Activated CD4-positive, alpha-beta T cell treated with anti-CD3 and anti-CD28 coated beads for 4 hours (primary cell): ENCODE measurements around the gene IL3RA.
"Not testable (repeated sequence)": the region's sequence is repeated elsewhere in the genome, so short reads cannot be mapped to it uniquely, and the experiment has no call there.

Experiments used
- DNase-seq, 2 donors: peaks; one replicate each; pipeline ENCODE4 v3.0.0-alpha.2; 2020

The IL3RA gene

DNA sequence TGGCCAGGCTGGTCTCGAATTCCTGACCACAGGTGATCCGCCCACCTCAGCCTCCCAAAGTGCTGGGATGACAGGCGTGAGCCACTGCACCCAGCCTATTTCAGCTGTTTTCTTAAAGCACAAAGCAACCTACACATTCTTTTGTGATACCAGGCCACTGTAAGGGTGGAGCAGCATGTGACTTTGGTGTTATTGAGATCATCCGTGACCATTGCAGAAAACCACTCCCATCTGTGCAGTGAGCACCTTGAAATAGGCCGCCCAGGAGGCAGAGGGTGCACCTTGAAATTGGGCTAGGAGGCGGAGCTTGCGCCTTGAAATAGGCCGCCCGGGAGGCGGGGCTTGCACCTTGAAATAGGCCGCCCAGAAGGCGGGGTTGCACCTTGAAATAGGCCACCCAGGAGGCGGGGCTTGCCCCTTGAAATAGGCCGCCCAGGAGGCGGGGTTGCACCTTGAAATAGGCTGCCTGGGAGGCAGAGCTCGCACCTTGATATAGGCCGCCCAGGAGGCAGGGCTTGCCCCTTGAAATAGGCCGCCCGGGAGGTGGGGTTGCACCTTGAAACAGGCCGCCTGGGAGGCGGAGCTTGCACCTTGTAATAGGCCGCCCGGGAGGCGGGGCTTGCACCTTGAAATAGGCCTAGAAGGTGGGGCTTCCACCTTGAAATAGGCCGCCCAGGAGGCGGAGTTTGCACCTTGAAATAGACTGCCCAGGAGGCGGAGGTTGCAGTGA is 64.3 kb downstream of the IL3RA start:
- DNase-seq = no peak

DNA sequence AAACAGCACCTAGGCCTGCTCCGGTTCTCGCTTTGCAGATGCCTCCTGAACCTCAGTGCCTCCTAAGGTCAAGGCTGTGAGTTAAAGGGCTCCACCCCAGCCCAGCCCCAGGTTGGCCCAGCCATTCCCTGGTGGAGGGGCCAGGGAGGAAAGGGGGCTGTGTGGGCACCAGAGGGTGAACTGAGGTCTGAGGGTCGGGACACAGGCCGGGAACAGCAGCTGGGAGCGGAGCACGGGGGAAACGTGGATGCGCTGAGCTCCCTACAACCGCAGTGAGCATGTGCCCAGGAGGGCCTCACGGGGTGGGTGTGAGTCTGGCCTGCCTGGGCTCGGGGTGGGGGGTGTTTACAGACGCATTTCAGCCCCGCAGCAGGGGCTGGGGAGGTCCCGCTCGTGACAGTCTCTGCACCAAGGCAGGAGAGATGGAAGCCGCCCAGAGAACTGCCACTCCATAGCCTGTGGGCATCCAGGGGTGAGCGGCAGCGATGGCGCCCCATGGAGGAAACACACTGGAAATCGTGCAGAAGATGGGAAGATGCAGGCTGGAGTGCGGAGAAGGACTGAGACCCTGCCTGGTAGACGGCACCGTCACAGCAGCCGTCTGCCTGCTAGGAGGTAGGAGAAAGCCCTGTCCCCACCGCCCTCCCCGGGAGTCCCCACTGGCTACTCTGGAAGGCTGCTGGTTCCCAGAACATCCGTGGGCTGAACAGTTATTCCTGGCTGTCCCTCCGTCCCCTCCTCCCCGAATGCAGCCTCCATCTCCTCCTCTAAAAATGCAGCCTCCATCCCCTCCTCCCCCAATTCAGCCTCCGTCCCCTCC is 65.2 kb downstream of the IL3RA start:
- no peak for DNase-seq

DNA sequence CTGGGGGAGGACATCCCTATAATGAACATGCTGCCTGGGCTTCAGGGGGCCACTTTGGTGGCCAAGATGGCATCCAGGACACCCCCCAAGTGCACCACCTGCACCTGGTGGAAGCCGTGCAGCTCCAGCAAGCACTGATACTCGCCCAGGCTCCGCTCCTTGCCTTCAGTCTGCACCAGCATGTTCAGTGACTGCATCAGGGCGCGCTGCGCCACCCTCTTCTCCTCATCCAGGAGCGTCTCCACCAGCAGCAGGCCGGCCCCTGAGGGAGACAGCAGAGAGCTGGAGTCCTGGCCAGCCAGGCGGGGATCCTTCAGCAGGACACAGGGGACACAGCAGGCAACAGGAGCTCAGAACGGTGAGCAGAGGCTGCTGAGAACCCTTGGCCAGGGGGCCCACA is 66.6 kb downstream of the IL3RA start:
- no peak for DNase-seq

DNA sequence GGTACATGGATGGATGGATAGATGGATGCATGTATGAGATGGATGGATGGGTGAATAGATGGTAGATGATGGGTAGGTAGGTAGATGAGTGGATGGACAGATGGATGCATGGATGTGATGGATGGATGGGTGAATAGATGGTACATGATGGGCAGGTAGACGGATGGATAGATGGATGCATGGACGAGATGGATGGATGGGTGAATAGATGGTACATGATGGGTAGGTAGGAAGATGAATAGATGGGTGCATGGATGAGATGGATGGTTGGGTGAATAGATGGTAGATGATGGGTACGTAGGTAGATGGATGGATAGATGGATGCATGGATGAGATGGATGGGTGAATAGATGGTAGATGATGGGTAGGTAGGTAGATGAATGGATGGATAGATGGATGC is 67.3 kb downstream of the IL3RA start:
- not testable (repeated sequence) for DNase-seq

DNA sequence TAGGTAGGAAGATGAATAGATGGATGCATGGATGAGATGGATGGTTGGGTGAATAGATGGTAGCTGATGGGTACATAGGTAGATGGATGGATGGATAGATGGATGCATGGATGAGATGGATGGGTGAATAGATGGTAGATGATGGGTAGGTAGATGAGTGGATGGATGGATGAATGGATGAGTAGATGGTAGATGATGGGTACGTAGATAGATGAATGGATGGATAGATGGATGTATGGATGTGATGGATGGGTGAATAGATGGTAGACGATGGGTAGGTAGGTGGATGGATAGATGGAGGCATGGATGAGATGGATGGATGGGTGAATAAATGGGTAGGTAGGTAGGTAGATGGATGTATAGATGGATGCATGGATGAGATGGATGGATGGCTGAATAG is 69.2 kb downstream of the IL3RA start:
- DNase-seq = not testable (repeated sequence)

DNA sequence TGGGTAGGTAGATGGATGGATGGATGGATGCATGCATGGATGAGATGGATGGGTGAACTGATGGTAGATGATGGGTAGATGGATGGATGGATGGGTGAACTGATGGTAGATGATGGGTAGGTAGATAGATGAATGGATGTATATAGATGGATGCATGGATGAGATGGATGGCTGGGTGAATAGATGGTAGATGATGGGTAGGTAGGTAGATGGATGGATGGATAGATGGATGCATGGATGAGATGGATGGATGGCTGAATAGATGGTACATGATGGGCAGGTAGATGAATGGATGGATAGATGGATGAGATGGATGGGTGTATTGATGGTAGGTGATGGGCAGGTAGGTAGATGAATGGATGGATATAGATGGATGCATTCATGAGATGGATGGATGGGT is 70.5 kb downstream of the IL3RA start:
- no peak for DNase-seq

DNA sequence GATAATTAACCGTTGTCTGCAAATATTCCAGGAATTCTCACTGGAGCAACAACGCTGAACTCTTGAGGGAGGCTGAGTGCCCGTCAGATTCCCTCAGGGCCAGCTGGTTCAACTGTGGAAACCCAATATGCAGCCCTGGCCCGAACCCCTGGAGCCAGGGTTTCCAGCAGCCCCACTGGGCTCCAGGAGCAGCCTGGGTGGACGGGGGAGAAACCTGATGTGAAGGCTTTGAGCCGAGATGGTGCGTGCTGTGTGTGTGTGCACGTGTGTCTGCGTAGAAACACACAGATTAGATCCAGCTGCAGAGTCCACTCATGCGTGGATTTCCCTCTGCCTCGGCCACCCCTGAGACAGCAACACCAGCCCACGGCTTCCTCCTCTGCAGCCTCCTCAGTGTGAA is 74.7 kb downstream of the IL3RA start:
- DNase-seq = no peak

DNA sequence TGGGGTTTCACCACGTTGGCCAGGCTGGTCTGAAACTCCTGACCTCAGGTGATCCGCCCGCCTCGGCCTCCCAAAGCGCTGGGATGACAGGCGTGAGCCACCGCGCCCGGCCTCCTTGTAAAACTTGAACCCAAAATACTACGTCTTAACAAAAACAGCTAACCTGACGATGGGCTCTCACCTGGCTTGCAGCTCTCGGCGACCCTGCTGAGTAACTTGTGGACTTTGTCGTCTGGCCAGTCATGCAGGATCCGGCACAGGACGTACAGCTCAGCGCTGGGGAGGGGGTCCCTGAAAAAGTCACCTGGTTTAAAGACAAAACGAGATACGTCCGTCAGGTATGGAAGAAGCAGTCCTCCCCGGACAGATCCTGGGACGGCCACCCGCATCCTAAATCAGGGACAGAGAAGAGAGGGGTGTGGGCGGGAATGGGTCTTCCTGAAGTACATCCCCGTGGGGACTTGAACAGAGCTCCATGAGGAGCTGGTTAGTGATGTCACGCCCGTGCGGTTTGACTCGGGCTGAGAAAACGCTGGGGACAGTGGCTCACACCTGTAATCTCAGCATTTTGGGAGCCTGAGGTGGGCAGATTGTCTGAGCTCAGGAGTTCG is 76.1 kb downstream of the IL3RA start:
- no peak for DNase-seq

DNA sequence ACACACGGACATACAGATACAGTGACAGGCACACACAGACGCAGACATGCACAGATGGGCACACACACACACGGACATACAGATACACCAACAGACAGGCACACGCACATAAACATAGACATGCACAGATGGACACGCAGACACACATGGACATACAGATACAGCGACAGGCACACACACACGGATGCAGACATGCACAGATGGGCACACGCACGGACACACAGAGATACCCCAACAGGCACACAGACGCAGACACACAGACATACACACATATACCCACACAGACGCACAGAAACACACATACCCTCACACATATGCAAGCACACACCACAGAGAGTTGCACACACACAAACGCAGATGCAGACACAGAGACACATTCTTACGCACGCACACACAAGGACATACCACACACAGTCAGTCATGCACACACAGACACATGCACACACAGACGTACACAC is 79.8 kb downstream of the IL3RA start:
- no peak for DNase-seq

DNA sequence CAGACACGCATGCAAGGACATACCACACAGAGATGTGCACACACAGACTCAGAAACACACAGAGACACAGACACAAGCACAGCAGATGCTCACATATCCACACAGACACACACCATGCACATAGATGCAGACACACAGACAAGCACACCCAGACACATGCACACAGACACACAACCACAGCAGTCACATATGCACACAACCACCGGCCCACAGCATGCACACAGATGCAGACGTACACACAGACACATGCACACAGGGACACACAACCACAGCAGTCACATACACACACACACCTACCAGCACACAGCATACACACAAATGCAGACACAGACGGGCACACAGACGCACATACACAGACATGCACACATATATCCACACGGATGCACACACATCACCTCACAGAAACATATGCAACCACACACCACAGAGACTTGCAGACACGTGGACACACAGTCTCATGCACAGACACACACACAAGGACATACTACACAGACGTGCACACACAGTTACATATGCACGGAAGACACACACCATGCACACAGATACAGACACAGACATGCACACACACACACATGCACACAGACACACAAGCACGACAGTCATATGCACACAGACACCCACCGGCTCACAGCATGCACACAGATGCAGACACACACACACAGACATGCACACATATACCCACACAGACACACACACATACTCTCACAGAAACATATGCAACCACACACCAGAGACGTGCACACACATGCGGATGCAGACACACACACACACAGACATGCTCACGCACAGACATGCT is 80.6 kb downstream of the IL3RA start:
- DNase-seq = no peak

DNA sequence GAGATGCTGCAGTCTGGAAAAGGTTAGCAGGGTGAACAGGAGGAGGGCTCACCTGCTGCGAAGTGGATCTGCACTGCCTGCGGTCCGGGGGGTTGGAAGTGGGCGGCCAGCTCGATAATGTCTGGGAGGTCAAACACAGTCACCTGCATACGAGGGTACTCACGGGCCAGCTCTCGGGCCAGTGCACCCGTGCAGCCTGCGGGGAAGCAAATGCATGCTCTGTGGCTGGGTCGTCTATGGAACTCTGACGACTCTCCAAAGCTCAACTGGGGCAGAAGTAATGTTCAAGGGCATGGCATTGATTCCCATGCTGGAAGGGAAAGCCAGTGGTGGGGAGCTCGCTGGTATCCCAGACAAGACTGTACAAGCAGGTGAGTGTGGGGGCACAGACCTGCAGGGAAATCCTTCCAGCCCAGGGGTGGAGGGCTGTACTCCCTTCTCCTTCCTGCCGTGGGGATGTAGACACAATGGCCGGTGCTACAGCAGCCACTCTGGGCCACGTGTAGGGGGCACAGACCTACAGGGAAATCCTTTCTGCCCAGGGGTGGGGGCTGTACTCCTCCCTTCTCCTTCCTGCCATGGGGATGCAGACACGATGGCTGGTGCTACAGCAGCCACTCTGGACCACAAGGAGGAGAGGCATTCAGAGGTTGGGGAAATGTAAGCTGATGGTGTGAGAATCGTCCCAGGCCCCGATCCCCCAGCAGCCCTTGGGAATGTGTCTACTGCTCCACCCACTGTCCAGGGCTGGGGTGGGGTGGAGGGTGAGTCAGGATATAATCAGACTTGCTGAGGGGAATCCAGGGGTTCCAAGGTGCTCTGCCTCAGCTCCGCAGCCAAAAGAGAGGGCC is 81.6 kb downstream of the IL3RA start:
- DNase-seq = no peak

DNA sequence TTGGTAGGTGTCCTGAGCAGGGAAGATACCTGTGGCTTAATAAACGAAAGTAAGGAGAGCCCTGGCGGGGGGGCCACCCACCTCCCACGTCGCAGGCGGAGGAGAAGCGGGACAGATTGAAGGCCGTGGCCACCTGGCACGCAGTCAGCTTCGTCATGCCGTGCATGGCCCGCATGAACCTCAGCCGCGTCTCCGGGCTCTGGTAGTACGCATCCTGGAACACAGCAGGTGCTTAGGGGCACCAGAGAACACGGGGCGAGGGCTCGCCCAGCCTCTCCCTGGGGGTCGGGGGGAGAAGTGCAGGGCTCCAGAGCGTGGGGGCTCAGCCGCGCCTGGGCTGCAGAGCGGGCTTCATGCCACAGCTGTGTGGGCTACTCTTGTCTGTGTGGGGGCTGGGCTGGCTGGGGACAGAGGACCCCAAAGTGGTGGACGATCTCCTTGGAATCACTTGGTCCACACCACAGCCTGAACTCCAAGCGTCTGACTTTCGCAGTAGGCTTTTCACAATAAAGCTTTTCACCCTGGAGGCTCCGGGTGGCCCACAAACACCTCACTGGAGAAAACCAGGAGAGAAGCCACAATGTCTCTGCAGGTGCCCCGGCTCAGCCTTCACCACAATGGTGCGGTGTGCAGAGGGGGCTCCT is 82.4 kb downstream of the IL3RA start:
- no peak for DNase-seq

DNA sequence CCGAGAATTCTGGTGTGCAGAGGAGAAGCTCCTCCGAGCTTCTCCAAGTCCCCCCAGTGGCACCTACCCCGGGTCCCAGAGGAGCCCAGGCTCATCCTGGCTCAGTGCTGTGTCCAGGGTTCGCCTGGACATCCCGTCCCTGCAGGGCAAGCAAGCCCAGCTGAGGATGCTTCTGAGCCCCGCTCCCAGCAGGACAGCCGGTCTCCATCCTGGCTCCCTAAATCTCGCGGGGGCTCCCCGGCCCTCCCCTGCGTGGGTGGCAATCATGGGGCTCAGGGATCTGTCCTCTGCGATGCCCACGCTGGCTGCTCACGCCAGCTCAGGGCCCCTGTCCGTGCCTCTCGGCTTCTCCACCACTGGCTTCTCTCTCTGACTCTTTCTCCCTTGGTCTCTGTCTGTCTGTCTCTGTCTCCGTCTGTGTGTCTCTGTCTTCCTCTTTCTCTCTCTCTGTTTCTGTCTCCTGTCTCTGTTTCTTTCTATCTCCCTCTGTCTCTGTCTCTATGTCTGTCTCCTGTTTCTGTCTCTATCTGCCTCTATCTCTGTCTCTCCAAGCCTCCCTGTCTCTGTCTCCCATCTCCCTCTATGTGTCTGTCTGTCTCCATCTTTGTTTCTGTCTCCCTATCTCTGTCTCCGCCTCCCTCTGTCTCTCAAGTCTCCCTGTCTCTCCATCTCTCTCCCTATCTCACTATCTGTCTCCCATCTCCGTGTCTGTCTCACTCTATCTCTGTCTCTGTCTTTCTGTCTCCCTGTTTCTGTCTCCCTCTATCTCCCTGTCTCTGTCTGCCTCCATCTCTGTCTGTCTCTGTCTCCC is 83.2 kb downstream of the IL3RA start:
- DNase-seq = no peak

DNA sequence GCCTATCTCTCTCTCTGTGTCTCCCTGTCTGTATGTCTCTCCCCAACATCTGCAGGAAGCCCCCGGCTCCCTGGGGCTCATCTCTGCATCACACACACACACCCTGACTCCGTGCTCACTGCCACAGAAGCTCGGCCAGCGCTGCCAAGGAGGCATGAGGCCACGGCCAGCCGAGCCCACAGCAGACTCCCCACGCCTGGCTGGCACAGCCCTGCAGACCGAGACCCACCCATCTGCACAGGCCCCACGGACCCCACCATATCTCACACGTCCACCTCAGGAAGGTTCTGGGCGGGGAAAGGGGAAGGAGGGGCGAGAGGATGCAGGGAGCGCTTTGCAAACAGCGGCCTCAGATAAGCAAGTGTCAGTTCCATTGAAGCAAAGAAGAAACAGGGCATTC is 83.8 kb downstream of the IL3RA start:
- no peak for DNase-seq

DNA sequence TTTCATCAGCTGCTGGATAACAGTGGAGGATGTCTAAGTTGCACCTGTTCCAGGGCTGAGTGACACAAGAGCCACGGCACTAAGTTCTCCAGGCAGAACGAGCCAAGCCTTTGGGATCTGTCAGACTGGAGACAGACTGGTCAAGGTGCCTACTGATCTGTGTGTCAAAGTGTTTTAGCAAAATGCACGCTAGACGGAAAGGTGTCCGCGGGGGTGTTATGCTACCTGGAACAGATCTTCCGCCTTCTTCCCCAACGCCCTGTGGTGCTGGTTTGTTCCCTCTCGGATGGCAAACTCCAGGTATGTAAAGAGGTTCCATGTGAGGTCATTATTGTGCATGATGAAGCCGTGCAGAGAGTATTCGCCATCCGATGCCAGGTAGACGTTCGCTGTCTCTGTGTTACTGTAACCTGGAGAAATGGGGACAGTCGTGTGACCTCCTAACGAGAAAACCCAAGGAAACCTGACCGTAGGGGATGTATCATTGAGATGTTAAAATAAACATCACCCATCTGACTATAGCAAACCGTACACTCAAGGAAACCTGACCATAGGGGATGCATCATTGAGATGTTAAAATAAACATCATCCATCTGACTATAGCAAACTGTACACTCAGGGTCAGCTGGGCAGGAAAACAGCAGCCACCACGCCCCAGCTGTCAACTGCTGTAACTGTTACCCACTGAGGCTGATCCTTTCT is 85.0 kb downstream of the IL3RA start:
- no peak for DNase-seq

DNA sequence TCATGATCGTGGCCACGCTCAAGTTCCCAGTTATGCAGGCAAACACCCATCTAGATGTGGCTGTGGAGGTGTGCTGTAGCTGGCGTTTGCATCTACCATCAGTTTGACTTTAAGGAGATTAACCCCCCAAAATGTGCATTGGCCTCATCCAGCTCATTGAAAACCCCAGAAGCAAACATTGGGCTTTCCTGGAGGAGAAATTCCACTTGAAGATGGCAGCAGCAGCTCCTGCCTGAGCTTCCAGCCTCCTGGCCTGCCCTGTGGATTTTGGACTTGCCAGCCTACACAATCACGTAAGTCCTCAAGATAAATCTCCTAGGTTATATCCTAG is 85.5 kb downstream of the IL3RA start:
- DNase-seq = no peak

DNA sequence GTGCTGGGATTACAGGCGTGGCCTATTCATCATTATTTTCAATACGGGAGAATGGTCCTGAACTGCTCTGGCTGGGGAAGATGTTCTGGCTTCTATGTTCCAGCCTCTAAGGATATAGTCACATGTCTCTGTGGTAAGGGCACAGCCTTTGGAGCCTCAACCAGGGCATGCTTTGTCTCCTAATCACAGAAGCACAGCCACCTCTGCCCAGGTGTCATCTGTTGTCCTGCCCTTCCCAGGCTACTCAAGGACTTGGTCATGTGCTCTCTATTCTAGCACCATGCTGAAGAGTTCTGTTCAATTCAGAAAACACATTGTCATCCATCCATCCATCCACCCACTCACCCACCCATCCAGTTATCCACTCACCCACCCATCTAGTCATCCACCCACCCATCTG is 86.6 kb downstream of the IL3RA start:
- no peak for DNase-seq

DNA sequence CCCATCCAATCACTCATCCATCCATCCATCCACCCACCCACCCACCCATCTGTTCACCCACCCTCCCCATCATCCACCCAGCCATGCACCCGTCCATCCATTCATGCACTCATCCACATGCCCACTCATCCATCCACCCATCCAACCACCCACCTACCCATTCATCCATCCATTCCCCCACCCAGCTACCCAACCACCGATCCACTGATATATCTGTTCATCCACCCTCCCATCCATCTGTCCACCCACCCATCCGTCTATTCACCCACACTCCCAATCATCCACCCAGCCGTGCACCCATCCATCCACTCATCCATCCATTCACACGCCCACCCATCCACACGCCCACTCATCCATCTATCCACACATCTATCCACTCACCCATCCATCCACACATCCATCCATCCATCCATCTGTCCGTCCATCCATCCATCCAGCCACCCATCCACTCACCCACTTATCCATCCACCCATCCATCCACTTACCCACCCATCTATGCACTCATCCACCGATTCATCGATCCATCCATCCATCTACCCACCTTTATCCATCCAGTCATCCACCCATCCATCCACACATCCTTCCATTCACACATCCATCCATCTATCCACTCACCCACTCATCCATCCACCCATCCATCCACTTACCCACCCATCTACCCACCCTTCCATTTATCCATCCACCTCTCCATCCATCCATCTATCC is 87.7 kb downstream of the IL3RA start:
- no peak for DNase-seq

DNA sequence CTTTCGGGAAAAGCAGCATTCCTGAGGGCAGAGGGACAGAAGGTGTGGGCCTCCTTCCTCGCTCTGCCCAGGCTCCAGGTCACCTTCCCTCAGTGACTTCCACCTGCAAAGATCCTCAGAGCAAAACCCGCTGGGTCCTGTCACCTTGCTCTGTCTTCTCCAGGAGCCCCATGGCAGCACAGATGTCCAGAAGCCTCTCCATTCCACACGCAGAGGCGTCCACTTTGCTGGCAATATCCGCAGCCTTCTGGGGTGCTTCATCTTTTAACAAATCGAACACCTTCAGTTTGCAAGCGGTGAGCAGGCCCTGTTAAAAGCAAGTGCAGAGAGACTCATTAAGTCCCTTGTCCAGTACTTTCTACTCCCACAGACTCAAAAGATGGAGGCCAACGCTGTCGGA is 88.8 kb downstream of the IL3RA start:
- DNase-seq = no peak

DNA sequence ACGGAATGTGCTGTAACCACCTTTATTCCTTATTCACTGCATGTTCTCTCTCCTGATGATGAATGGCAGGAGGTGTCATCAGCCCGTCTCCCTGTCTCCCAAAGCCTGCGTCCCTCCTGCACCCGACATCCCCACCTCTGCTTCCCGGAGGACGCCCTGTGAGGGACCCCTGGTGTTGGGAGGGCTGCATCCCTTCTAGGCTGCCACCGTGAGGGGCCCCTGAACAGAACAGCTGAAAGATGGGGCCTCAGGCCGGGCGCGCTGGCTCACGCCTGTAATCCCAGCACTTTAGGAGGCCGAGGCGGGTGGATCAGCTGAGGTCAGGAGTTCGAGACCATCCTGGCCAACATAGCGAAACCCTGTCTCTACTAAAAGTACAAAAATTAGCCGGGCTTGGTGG is 89.7 kb downstream of the IL3RA start:
- not testable (repeated sequence) for DNase-seq
